ENCODE results near the gene ZSCAN23. TPM values are rescaled to one million over a fixed set of nuclear protein-coding genes. Genes with fewer than 3 reads are reported as not detected.
A peak's percentile ranks its signal among the peaks of the same experiment; 100 is the strongest.

The ZSCAN23 gene
- total and polyA plus RNA-seq, 9 of the 15 experiments (the other 6 are each of a cell fraction or from before 2014, with no cell fraction given), result 0.05 to 0.29 (median 0.21) TPM; not detected in 1

DNA sequence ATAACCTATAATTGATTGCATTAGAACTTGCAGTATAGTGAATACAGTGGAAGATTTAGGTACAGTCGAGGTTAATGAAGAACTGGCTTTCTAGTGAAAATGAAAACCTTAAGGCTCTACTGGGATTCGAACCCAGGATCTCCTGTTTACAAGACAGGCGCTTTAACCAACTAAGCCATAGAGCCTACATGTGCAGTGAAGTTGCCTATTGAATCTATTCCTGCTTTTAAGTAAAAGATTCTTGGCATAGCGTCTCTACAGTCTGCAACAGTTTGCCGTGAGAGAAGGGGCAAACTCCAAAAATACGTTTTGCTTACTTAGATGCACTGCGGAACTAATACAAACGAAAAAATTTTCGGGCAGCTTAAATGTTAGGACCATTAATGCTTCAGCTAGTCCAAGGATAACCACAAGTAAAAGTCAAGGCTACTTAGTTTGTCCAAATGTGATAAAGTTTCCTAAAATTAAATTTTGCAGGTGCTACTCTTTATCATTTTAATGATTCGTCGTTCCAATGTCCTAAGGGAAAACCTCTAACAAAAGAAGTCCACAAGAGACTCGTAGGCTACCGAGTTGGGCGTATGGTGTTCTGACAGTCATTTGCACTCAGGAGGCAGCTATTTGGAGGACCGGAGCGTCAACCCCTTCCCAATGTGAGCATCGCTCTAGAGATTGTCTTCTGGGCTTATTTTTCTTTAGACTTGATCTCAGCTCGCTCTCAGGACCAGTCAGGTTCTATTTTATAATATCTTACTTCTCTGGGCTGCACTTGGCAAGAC is 31.3 kb upstream of the ZSCAN23 start (continued):
- TF ChIP-seq, protein P1, sequence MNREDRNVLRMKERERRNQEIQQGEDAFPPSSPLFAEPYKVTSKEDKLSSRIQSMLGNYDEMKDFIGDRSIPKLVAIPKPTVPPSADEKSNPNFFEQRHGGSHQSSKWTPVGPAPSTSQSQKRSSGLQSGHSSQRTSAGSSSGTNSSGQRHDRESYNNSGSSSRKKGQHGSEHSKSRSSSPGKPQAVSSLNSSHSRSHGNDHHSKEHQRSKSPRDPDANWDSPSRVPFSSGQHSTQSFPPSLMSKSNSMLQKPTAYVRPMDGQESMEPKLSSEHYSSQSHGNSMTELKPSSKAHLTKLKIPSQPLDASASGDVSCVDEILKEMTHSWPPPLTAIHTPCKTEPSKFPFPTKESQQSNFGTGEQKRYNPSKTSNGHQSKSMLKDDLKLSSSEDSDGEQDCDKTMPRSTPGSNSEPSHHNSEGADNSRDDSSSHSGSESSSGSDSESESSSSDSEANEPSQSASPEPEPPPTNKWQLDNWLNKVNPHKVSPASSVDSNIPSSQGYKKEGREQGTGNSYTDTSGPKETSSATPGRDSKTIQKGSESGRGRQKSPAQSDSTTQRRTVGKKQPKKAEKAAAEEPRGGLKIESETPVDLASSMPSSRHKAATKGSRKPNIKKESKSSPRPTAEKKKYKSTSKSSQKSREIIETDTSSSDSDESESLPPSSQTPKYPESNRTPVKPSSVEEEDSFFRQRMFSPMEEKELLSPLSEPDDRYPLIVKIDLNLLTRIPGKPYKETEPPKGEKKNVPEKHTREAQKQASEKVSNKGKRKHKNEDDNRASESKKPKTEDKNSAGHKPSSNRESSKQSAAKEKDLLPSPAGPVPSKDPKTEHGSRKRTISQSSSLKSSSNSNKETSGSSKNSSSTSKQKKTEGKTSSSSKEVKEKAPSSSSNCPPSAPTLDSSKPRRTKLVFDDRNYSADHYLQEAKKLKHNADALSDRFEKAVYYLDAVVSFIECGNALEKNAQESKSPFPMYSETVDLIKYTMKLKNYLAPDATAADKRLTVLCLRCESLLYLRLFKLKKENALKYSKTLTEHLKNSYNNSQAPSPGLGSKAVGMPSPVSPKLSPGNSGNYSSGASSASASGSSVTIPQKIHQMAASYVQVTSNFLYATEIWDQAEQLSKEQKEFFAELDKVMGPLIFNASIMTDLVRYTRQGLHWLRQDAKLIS (CRISPR knock-in tag; IDR thresholded peaks at IDR 0.05), result 0 out of 2 replicates have a peak, but pooled peaks have one; percentile 31
- TF ChIP-seq SIN3B (IDR thresholded peaks at IDR 0.05; ENCODE audit: low read depth) (no peak), DMBX1 (CRISPR knock-in tag; IDR thresholded peaks at IDR 0.05; ENCODE audit: borderline replicate concordance) (no peak), SREBF2 (CRISPR knock-in tag; IDR thresholded peaks at IDR 0.05) (no peak), ZBTB17 (CRISPR knock-in tag; IDR thresholded peaks at IDR 0.05) (no peak), SMARCE1 (IDR thresholded peaks at IDR 0.05) (no peak), RCOR1 (IDR thresholded peaks at IDR 0.05; ENCODE audit: borderline replicate concordance in 1 of 2, low read depth in 2 of 2, low read length in 2 of 2) (peak in 1 of 2 experiments; percentile 49; a peak in 1 of 4 replicates), CXXC5 (CRISPR knock-in tag; IDR thresholded peaks at IDR 0.05) (peak; percentile 41; the same call in 1 of the 2 replicates), EP400 (IDR thresholded peaks at IDR 0.05) (peak; percentile 18; the same call in 1 of the 2 replicates), FOXA3 (CRISPR knock-in tag; conservative IDR thresholded peaks at IDR 0.05 in 1 of 2, IDR thresholded peaks at IDR 0.05 in 1 of 2) (peak; percentile 51 to 78; a peak in 3 of 4 replicates), ZNF24 (IDR thresholded peaks at IDR 0.05) (peak; percentile 78; the same call in 1 of the 2 replicates), HDAC6 (IDR thresholded peaks at IDR 0.05; ENCODE audit: low read depth, low read length) (peak; percentile 81; the same call in 1 of the 2 replicates), MYNN (IDR thresholded peaks at IDR 0.05) (no peak), MYNN (CRISPR knock-in tag; IDR thresholded peaks at IDR 0.05) (no peak), FOXJ2 (tag; IDR thresholded peaks at IDR 0.05) (no peak; the same call in 1 of the 2 replicates)
- TF ChIP-seq, protein P2, sequence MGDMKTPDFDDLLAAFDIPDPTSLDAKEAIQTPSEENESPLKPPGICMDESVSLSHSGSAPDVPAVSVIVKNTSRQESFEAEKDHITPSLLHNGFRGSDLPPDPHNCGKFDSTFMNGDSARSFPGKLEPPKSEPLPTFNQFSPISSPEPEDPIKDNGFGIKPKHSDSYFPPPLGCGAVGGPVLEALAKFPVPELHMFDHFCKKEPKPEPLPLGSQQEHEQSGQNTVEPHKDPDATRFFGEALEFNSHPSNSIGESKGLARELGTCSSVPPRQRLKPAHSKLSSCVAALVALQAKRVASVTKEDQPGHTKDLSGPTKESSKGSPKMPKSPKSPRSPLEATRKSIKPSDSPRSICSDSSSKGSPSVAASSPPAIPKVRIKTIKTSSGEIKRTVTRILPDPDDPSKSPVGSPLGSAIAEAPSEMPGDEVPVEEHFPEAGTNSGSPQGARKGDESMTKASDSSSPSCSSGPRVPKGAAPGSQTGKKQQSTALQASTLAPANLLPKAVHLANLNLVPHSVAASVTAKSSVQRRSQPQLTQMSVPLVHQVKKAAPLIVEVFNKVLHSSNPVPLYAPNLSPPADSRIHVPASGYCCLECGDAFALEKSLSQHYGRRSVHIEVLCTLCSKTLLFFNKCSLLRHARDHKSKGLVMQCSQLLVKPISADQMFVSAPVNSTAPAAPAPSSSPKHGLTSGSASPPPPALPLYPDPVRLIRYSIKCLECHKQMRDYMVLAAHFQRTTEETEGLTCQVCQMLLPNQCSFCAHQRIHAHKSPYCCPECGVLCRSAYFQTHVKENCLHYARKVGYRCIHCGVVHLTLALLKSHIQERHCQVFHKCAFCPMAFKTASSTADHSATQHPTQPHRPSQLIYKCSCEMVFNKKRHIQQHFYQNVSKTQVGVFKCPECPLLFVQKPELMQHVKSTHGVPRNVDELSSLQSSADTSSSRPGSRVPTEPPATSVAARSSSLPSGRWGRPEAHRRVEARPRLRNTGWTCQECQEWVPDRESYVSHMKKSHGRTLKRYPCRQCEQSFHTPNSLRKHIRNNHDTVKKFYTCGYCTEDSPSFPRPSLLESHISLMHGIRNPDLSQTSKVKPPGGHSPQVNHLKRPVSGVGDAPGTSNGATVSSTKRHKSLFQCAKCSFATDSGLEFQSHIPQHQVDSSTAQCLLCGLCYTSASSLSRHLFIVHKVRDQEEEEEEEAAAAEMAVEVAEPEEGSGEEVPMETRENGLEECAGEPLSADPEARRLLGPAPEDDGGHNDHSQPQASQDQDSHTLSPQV (IDR thresholded peaks at IDR 0.05), result peak; percentile 93
- TF ChIP-seq, protein P3, sequence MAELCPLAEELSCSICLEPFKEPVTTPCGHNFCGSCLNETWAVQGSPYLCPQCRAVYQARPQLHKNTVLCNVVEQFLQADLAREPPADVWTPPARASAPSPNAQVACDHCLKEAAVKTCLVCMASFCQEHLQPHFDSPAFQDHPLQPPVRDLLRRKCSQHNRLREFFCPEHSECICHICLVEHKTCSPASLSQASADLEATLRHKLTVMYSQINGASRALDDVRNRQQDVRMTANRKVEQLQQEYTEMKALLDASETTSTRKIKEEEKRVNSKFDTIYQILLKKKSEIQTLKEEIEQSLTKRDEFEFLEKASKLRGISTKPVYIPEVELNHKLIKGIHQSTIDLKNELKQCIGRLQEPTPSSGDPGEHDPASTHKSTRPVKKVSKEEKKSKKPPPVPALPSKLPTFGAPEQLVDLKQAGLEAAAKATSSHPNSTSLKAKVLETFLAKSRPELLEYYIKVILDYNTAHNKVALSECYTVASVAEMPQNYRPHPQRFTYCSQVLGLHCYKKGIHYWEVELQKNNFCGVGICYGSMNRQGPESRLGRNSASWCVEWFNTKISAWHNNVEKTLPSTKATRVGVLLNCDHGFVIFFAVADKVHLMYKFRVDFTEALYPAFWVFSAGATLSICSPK (IDR thresholded peaks at IDR 0.05; ENCODE audit: borderline replicate concordance), result no peak
